Large intestine (tissue), 12 donors: ENCODE results near the gene CLEC18A. TPM values are rescaled to one million over a fixed set of nuclear protein-coding genes. Genes with fewer than 3 reads are reported as not detected.
"Not testable (repeated sequence)": the region's sequence is repeated elsewhere in the genome, so short reads cannot be mapped to it uniquely, and the experiment has no call there.

Source experiments
- DNase-seq, 2 donors: peaks; one replicate each; pipeline versions ENCODE4 v3.0.0 to v3.0.0-alpha.2; 2013
- H3K27ac ChIP-seq: one replicate; pipeline ENCODE4 v1.5.1; 2013; ENCODE audit warnings: low read length
- H3K27me3 ChIP-seq: 2 replicates; pipeline ENCODE4 v1.6.1; 2013; ENCODE audit warnings: low read length; ENCODE audit not compliant: control insufficient read depth, insufficient read depth
- H3K36me3 ChIP-seq: 2 replicates; pipeline ENCODE4 v1.6.1; 2013; ENCODE audit warnings: low read length; ENCODE audit not compliant: control insufficient read depth, insufficient read depth
- H3K4me1 ChIP-seq: one replicate; pipeline ENCODE4 v1.6.1; 2013; ENCODE audit warnings: low read length; ENCODE audit not compliant: control insufficient read depth, insufficient read depth
- H3K4me3 ChIP-seq: one replicate; pipeline ENCODE4 v1.5.1; 2013; ENCODE audit warnings: low read length
- H3K9me3 ChIP-seq: one replicate; pipeline ENCODE4 v1.6.1; 2013; ENCODE audit warnings: mild to moderate bottlenecking, low read depth, low read length, moderate library complexity; ENCODE audit not compliant: control insufficient read depth
- WGBS: methylation state at CpG from one replicate; pipeline ENCODE4 v1.1.5; 2013; ENCODE audit warnings: low lambda C conversion rate; ENCODE audit not compliant: insufficient coverage; 5-methylcytosine and 5-hydroxymethylcytosine counted together
- long read RNA-seq, 11 donors: transcript quantifications; one replicate each; lab custom pipeline, GENCODE V29; 2026
- polyA plus RNA-seq: library from polyadenylated mRNA; unstranded; fragments of 120-200 nt; gene quantifications from one replicate; pipeline ENCODE4 v1.2.1, GENCODE V29; 2013

Gene CLEC18A
- 0.99 TPM for polyA plus RNA-seq
- long read RNA-seq, donor 1 = 0 reads
- long read RNA-seq, donor 2 = 0 reads
- long read RNA-seq, donor 3 = 0 reads
- long read RNA-seq, donor 4 = 0 reads
- long read RNA-seq, donor 5 = 0 reads
- long read RNA-seq, donor 6 = 0 reads
- long read RNA-seq, donor 7 = 0 reads
- long read RNA-seq, donor 8 = 0 reads
- long read RNA-seq, donor 9 = 0 reads
- long read RNA-seq, donor 10 = 0 reads
- long read RNA-seq, donor 11 = 0 reads

- not testable (repeated sequence) for H3K9me3 ChIP-seq
Measured at GRCh38 chr16:69951017-69951671, at the start of gene CLEC18A. TSS of gene CLEC18A (plus strand) at chr16:69951334. CDS start at chr16:69951367, 33 bp downstream.

GRCh38 chr16:69903865-69904415 is 47.2 kb upstream of the CLEC18A start:
- no CpG with 5 or more reads among the region's 8 CpGs for WGBS
- Histone ChIP-seq H3K4me1 (no peaks in the 10 kb centered on the region), H3K27ac (no peak overlapping the region), H3K4me3 (no peak overlapping the region), H3K36me3 (peaks cover 21% of the 10 kb centered on the region), H3K9me3 (no peaks in the 10 kb centered on the region), H3K27me3 (no peaks in the 10 kb centered on the region)
- no peak for DNase-seq

More at GRCh38 chr16:69951017-69951671, at the start of gene CLEC18A:
- H3K36me3 ChIP-seq, H3K4me3 ChIP-seq, H3K27ac ChIP-seq, H3K4me1 ChIP-seq, H3K27me3 ChIP-seq, DNase-seq: not testable (repeated sequence)
- WGBS = no CpG with 5 or more reads among the region's 26 CpGs

GRCh38 chr16:69904495-69905170 is 46.5 kb upstream of the CLEC18A start:
- no peak overlapping the region for H3K27ac ChIP-seq

GRCh38 chr16:69905171-69905555 is 46.0 kb upstream of the CLEC18A start:
- H3K4me3 ChIP-seq = no peak overlapping the region
- H3K36me3 ChIP-seq = peaks cover 26% of the 10 kb centered on the region
- no peaks in the 10 kb centered on the region for H3K9me3 ChIP-seq
- H3K27me3 ChIP-seq = no peaks in the 10 kb centered on the region
- no peak for DNase-seq
- no peak overlapping the region for H3K27ac ChIP-seq
- no peaks in the 10 kb centered on the region for H3K4me1 ChIP-seq
- no CpG with 5 or more reads among the region's 2 CpGs for WGBS

More at GRCh38 chr16:69904495-69905170, 46.5 kb upstream of the CLEC18A start:
- H3K36me3 ChIP-seq = peaks cover 26% of the 10 kb centered on the region
- no peaks in the 10 kb centered on the region for H3K9me3 ChIP-seq
- H3K27me3 ChIP-seq = no peaks in the 10 kb centered on the region
- no CpG with 5 or more reads among the region's 9 CpGs for WGBS
- no peak overlapping the region for H3K4me3 ChIP-seq
- DNase-seq = no peak
- no peaks in the 10 kb centered on the region for H3K4me1 ChIP-seq

GRCh38 chr16:69906838-69907401 is 44.2 kb upstream of the CLEC18A start:
- 100% methylated on average over 4 of the region's 6 CpGs for WGBS
- H3K9me3 ChIP-seq = no peaks in the 10 kb centered on the region
- H3K27me3 ChIP-seq = no peaks in the 10 kb centered on the region
- DNase-seq = no peak
- no peak overlapping the region for H3K27ac ChIP-seq
- no peak overlapping the region for H3K4me3 ChIP-seq
- H3K4me1 ChIP-seq = no peaks in the 10 kb centered on the region
- H3K36me3 ChIP-seq = peaks cover 29% of the 10 kb centered on the region

GRCh38 chr16:69909043-69909442 is 42.1 kb upstream of the CLEC18A start:
- no CpG with 5 or more reads among the region's 8 CpGs for WGBS
- Histone ChIP-seq H3K36me3 (peaks cover 17% of the 10 kb centered on the region), H3K4me1 (no peaks in the 10 kb centered on the region), H3K27me3 (no peaks in the 10 kb centered on the region), H3K27ac (no peak overlapping the region), H3K4me3 (no peak overlapping the region), H3K9me3 (no peaks in the 10 kb centered on the region)
- no peak for DNase-seq

GRCh38 chr16:69909760-69910159 is 41.4 kb upstream of the CLEC18A start:
- H3K4me1 ChIP-seq = no peaks in the 10 kb centered on the region
- H3K4me3 ChIP-seq = no peak overlapping the region
- H3K27ac ChIP-seq = no peak overlapping the region
- H3K27me3 ChIP-seq = no peaks in the 10 kb centered on the region
- WGBS = no CpG with 5 or more reads among the region's 7 CpGs
- no peak for DNase-seq
- H3K9me3 ChIP-seq = no peaks in the 10 kb centered on the region
- H3K36me3 ChIP-seq = peaks cover 21% of the 10 kb centered on the region

GRCh38 chr16:69910964-69911363 is 40.2 kb upstream of the CLEC18A start:
- DNase-seq = no peak
- no peaks in the 10 kb centered on the region for H3K9me3 ChIP-seq
- WGBS = no CpG with 5 or more reads among the region's 3 CpGs
- H3K36me3 ChIP-seq = peaks cover 22% of the 10 kb centered on the region
- no peak overlapping the region for H3K27ac ChIP-seq
- H3K4me3 ChIP-seq = no peak overlapping the region
- no peaks in the 10 kb centered on the region for H3K4me1 ChIP-seq
- no peaks in the 10 kb centered on the region for H3K27me3 ChIP-seq

- Histone ChIP-seq H3K4me1 (no peaks in the 10 kb centered on the region), H3K27me3 (no peaks in the 10 kb centered on the region), H3K9me3 (no peaks in the 10 kb centered on the region), H3K36me3 (peaks cover 8% of the 10 kb centered on the region), H3K27ac (no peak overlapping the region), H3K4me3 (no peak overlapping the region)
- DNase-seq = no peak
- WGBS = no CpG with 5 or more reads among the region's 1 CpG
Measured at GRCh38 chr16:69916462-69916861, 34.7 kb upstream of the CLEC18A start.

GRCh38 chr16:69917311-69917710 is 33.8 kb upstream of the CLEC18A start:
- WGBS = no CpG with 5 or more reads among the region's 1 CpG
- Histone ChIP-seq H3K27ac (no peak overlapping the region), H3K27me3 (no peaks in the 10 kb centered on the region), H3K9me3 (no peaks in the 10 kb centered on the region), H3K4me3 (no peak overlapping the region), H3K36me3 (peaks cover 8% of the 10 kb centered on the region), H3K4me1 (no peaks in the 10 kb centered on the region)
- DNase-seq = no peak
